ENCODE results near the gene SLCO1A2.

DNA sequence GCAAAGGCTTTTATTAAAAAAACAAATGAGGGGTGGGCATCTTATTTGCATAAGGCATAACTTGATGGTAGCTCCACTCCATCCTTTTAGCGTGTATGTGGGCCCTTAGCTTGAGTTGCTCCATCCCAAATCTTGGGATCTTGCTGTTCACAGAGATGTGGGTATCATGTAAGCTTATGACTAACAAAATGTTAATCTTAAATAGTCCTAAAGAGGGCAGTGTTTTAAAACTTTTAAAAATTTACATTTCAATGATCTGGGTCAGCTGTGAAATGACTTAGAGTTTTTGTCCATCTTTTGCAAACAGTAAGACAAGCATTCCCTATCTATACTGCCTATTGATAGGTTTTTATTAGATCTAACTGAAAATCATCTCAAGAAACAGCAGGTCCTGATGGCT is 86.0 kb downstream of the SLCO1A2 start:
- TF ChIP-seq, protein P1, sequence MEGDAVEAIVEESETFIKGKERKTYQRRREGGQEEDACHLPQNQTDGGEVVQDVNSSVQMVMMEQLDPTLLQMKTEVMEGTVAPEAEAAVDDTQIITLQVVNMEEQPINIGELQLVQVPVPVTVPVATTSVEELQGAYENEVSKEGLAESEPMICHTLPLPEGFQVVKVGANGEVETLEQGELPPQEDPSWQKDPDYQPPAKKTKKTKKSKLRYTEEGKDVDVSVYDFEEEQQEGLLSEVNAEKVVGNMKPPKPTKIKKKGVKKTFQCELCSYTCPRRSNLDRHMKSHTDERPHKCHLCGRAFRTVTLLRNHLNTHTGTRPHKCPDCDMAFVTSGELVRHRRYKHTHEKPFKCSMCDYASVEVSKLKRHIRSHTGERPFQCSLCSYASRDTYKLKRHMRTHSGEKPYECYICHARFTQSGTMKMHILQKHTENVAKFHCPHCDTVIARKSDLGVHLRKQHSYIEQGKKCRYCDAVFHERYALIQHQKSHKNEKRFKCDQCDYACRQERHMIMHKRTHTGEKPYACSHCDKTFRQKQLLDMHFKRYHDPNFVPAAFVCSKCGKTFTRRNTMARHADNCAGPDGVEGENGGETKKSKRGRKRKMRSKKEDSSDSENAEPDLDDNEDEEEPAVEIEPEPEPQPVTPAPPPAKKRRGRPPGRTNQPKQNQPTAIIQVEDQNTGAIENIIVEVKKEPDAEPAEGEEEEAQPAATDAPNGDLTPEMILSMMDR (conservative IDR thresholded peaks at IDR 0.05) = peak; percentile 57; the same call in 1 of the 2 replicates
- no peak for TF ChIP-seq EZH2 (IDR thresholded peaks at IDR 0.05; ENCODE audit: low read depth)
